Endothelial cell of umbilical vein (primary cell): ENCODE data around the gene IGFBP7. TPM values are rescaled to one million over a fixed set of nuclear protein-coding genes. Genes with fewer than 3 reads are reported as not detected.
A peak's percentile ranks its signal among the peaks of the same experiment; 100 is the strongest.

Experiments used
- BruUV-seq: library from RNA; stranded (reverse); fragments of 400-500 nt; replicated peaks from 2 replicates; lab custom pipeline; 2021; lab: Mats Ljungman, UMichigan
- CTCF ChIA-PET: fragments of 300-600, 350-600 bp; sonication (Branson Sonifier 250); formaldehyde crosslinking; loops from one replicate; lab custom pipeline; 2021; ENCODE audit warnings: antibody characterized with exemption, inconsistent platforms; lab: Charles Lee
- POLR2A ChIA-PET: fragments of 300-600, 350-600 bp; sonication (Branson Sonifier 250); formaldehyde crosslinking; loops from one replicate; lab custom pipeline; 2021; ENCODE audit warnings: antibody characterized with exemption, inconsistent platforms; lab: Charles Lee
- DNase-seq: peaks from one replicate; pipeline ENCODE4 v3.0.0-alpha.2; 2011; ENCODE audit warnings: low read depth, low spot score
- FAIRE-seq: peaks from 2 replicates; lab custom pipeline; 2011; peaks lifted over from hg19 to GRCh38; lab: Jason Lieb, UNC
- H2AFZ ChIP-seq: 2 replicates; pipeline ENCODE4 v1.6.0; 2012; ENCODE audit warnings: low read depth, low read length, control low read depth, inconsistent platforms
- H3K27ac ChIP-seq: 2 replicates; pipeline ENCODE4 v1.5.1; 2011; ENCODE audit warnings: low read depth, mild to moderate bottlenecking, control low read depth, low read length, moderate library complexity; ENCODE audit not compliant: insufficient read depth
- H3K27me3 ChIP-seq, 2 experiments: 2 replicates each; pipeline versions ENCODE4 v1.6.0 to v1.6.1; 2011; ENCODE audit warnings: low read length in 2 of 2, mixed read lengths in 1 of 2; ENCODE audit not compliant: control insufficient read depth in 2 of 2, insufficient read depth in 2 of 2
- H3K36me3 ChIP-seq, 2 experiments: 2 replicates in 1 of 2; 3 replicates in 1 of 2; pipeline ENCODE4 v1.5.1; 2011; ENCODE audit warnings: low read length in 2 of 2, mild to moderate bottlenecking in 1 of 2, moderate library complexity in 1 of 2; ENCODE audit not compliant: control insufficient read depth in 2 of 2, insufficient read depth in 2 of 2; ENCODE audit errors: extremely low read depth in 1 of 2
- H3K4me1 ChIP-seq: 3 replicates; pipeline ENCODE4 v1.5.1; 2011; ENCODE audit warnings: mild to moderate bottlenecking, low read length; ENCODE audit not compliant: control insufficient read depth, insufficient read depth; ENCODE audit errors: extremely low read depth
- H3K4me2 ChIP-seq: 2 replicates; pipeline ENCODE4 v1.6.1; 2011; ENCODE audit warnings: low read length, control low read depth, mixed read lengths; ENCODE audit not compliant: insufficient read depth
- H3K4me3 ChIP-seq, 3 experiments: fragments of 200-600 bp in 1 of 3; sonication (generic), shearing (Covaris generic) in 1 of 3; replicated peaks in 1 of 3; 2 replicates each; pipeline ENCODE4 v1.5.1; 2011 to 2016; ENCODE audit warnings: control low read depth in 3 of 3, low read length in 3 of 3, mild to moderate bottlenecking in 2 of 3, inconsistent platforms in 1 of 3, low read depth in 1 of 3, moderate library complexity in 1 of 3; ENCODE audit not compliant: insufficient read depth in 1 of 3
- H3K79me2 ChIP-seq: 2 replicates; pipeline ENCODE4 v1.6.0; 2012; ENCODE audit warnings: low read length, inconsistent platforms; ENCODE audit not compliant: control insufficient read depth, insufficient read depth
- H3K9ac ChIP-seq: replicated peaks from 2 replicates; pipeline ENCODE3; 2011; ENCODE audit warnings: low read length, control low read depth; ENCODE audit not compliant: insufficient read depth; ENCODE audit errors: extremely low read depth
- H3K9me1 ChIP-seq: replicated peaks from 3 replicates; pipeline ENCODE4 v1.6.0; 2011; ENCODE audit warnings: mild to moderate bottlenecking, low read length; ENCODE audit not compliant: control insufficient read depth, insufficient read depth; ENCODE audit errors: extremely low read depth
- H3K9me3 ChIP-seq: replicated peaks from 2 replicates; pipeline ENCODE4 v1.5.1; 2012; ENCODE audit warnings: low read length, inconsistent platforms; ENCODE audit not compliant: control insufficient read depth, insufficient read depth
- H4K20me1 ChIP-seq: replicated peaks from 2 replicates; pipeline ENCODE3; 2011; ENCODE audit warnings: mild to moderate bottlenecking, low read length; ENCODE audit not compliant: control insufficient read depth, insufficient read depth; ENCODE audit errors: extremely low read depth
- CTCF ChIP-seq, 2 donors: IDR thresholded peaks; 1 replicate in 1 of 2; 2 replicates in 1 of 2; pipeline ENCODE4 v1.5.1; 2011; ENCODE audit warnings: low read length in 2 of 2, mild to moderate bottlenecking in 2 of 2, moderate library complexity in 2 of 2, control low read depth in 1 of 2, inconsistent platforms in 1 of 2, low read depth in 1 of 2; ENCODE audit not compliant: insufficient read depth in 1 of 2; ENCODE audit errors: extremely low read depth in 1 of 2
- EZH2 ChIP-seq: IDR thresholded peaks from 2 replicates; pipeline ENCODE4 v1.6.1; 2012; ENCODE audit warnings: borderline replicate concordance, low read depth, mild to moderate bottlenecking, moderate library complexity, low read length, inconsistent platforms; ENCODE audit not compliant: severe bottlenecking
- FOS ChIP-seq: IDR thresholded peaks from 2 replicates; pipeline ENCODE4 v1.6.1; 2011; ENCODE audit warnings: mild to moderate bottlenecking, low read length, moderate library complexity, borderline replicate concordance; ENCODE audit not compliant: insufficient read depth
- GATA2 ChIP-seq: IDR thresholded peaks from 2 replicates; pipeline ENCODE4 v1.7.0; 2011; ENCODE audit warnings: low read depth, mild to moderate bottlenecking, moderate library complexity, mixed read lengths, low read length; ENCODE audit not compliant: insufficient read length, insufficient read depth
- JUN ChIP-seq: IDR thresholded peaks from 2 replicates; pipeline ENCODE4 v1.6.1; 2011; ENCODE audit warnings: borderline replicate concordance, low read depth; ENCODE audit not compliant: insufficient read length, insufficient read depth
- MAX ChIP-seq: IDR thresholded peaks from 2 replicates; pipeline ENCODE4 v1.6.1; 2011; ENCODE audit not compliant: insufficient read depth, insufficient read length
- MYC ChIP-seq: IDR thresholded peaks from one replicate; pipeline ENCODE4 v1.6.1; 2011; ENCODE audit warnings: mild to moderate bottlenecking, low read depth, low read length
- POLR2A ChIP-seq: IDR thresholded peaks from 2 replicates; pipeline ENCODE4 v1.6.1; 2012; ENCODE audit warnings: low read depth, mild to moderate bottlenecking, control low read depth, low read length
- POLR2AphosphoS5 ChIP-seq: IDR thresholded peaks from 2 replicates; pipeline ENCODE4 v1.6.1; 2012; ENCODE audit warnings: low read depth, mild to moderate bottlenecking, control low read depth, low read length, moderate library complexity; ENCODE audit not compliant: insufficient read depth
- dilution Hi-C: fragments of 300-500 bp; cut with MboI; formaldehyde crosslinking; loops from one replicate; pipeline ENCODE4 v1.15.0; 2019; ENCODE audit warnings: low sequenced_read_pairs; ENCODE audit not compliant: extremely low pct_ligation_motif_present
- intact Hi-C: fragments of 100-400 bp; cut with micrococcal nuclease; formaldehyde crosslinking; loops from one replicate; pipeline ENCODE4 v1.10.0; 2022
- polyA plus RNA-seq, 4 experiments: library from polyadenylated mRNA; depleted of rRNA in 3 of 4; stranded (reverse) in 3 of 4; unstranded in 1 of 4; fragments of >200 nt; gene quantifications; 2 replicates each; pipeline versions ENCODE4 v1.2.1 to v1.2.3, GENCODE V29; 2011 to 2012; ENCODE audit warnings: missing spikeins in 1 of 4
- total RNA-seq: library from RNA; stranded (reverse); gene quantifications from 2 replicates; pipeline ENCODE4 v1.2.3, GENCODE V29; 2021

The IGFBP7 gene
- total and polyA plus RNA-seq, 2 donors (not counting 3 experiments of a cell fraction or from before 2014, with no cell fraction given): 526 to 770 TPM

GRCh38 chr4:56995525-56995924, 114.7 kb downstream of the IGFBP7 start:
- no peaks in the 10 kb centered on the region for H3K9me1 ChIP-seq
- H3K27ac ChIP-seq: peak overlapping the region; percentile 60
- H2AFZ ChIP-seq: no peak overlapping the region
- no peak overlapping the region for H3K9ac ChIP-seq
- ChIA-PET CTCF (interaction anchor here (0.7 to 1.5 kb wide), 5 partner anchors 10 to 35 kb away, joined by 3 to 7 read pairs (median 4); no protein-coding TSS in a partner anchor), POLR2A (interaction anchor here (0.6 to 2.1 kb wide), 4 partner anchors 14 to 18 kb away, joined by 3 to 6 read pairs (median 4); partner anchors contain the start of genes NOA1 and POLR2B)
- DNase-seq: peak; percentile 98
- no peak overlapping the region for H3K4me2 ChIP-seq
- no peaks in the 10 kb centered on the region for H3K9me3 ChIP-seq
- no peak overlapping the region for H3K4me3 ChIP-seq
- H3K27me3 ChIP-seq: no peaks in the 10 kb centered on the region
- H3K79me2 ChIP-seq: peaks cover 59% of the 10 kb centered on the region
- dilution Hi-C loops (no loop called here), intact Hi-C loops (no loop called here)
- H3K36me3 ChIP-seq: peaks cover 12 to 28% of the 10 kb centered on the region in 2 experiments
- H3K4me1 ChIP-seq: peaks cover 5% of the 10 kb centered on the region
- peak; percentile 74 for FAIRE-seq
- TF ChIP-seq MAX (peak; percentile 42), MYC (no peak), POLR2A (no peak)
- no peaks in the 10 kb centered on the region for H4K20me1 ChIP-seq
- no TSS peak for BruUV-seq

GRCh38 chr4:56990109-56990905, 119.9 kb downstream of the IGFBP7 start:
- TF ChIP-seq CTCF (IDR thresholded peaks at IDR 0.05; ENCODE audit: extremely low read depth in 1 of 2, insufficient read depth in 1 of 2, low read depth in 1 of 2, low read length in 2 of 2) (no peak), MAX (no peak), POLR2A (no peak), POLR2AphosphoS5 (no peak), EZH2 (no peak), FOS (no peak), MYC (no peak), GATA2 (no peak), JUN (no peak)
- peaks cover 84% of the 10 kb centered on the region for H3K79me2 ChIP-seq
- H3K9me3 ChIP-seq: no peaks in the 10 kb centered on the region
- H3K36me3 ChIP-seq: peaks cover 4 to 28% of the 10 kb centered on the region in 2 experiments
- no peaks in the 10 kb centered on the region for H3K27me3 ChIP-seq
- dilution Hi-C loops (no loop called here), intact Hi-C loops (no loop called here)
- no peaks in the 10 kb centered on the region for H4K20me1 ChIP-seq
- H3K4me2 ChIP-seq: no peak overlapping the region
- no TSS peak for BruUV-seq
- no peak for FAIRE-seq
- no peak overlapping the region for H3K27ac ChIP-seq
- H3K9me1 ChIP-seq: no peaks in the 10 kb centered on the region
- CTCF ChIA-PET: interaction anchor here (1.4 kb wide), 1 partner anchor 10 kb away, joined by 5 read pairs; no protein-coding TSS in a partner anchor
- no peak for DNase-seq
- H3K9ac ChIP-seq: no peak overlapping the region
- POLR2A ChIA-PET: no interaction called here
- H3K4me3 ChIP-seq: no peak overlapping the region
- peaks cover 4% of the 10 kb centered on the region for H3K4me1 ChIP-seq
- no peak overlapping the region for H2AFZ ChIP-seq
